ENCODE measurements around the gene MBOAT2. TPM values are rescaled to one million over a fixed set of nuclear protein-coding genes. Genes with fewer than 3 reads are reported as not detected.

MBOAT2 gene
- total RNA-seq, 1 experiment from 2014 or later, result 30.7 TPM

DNA sequence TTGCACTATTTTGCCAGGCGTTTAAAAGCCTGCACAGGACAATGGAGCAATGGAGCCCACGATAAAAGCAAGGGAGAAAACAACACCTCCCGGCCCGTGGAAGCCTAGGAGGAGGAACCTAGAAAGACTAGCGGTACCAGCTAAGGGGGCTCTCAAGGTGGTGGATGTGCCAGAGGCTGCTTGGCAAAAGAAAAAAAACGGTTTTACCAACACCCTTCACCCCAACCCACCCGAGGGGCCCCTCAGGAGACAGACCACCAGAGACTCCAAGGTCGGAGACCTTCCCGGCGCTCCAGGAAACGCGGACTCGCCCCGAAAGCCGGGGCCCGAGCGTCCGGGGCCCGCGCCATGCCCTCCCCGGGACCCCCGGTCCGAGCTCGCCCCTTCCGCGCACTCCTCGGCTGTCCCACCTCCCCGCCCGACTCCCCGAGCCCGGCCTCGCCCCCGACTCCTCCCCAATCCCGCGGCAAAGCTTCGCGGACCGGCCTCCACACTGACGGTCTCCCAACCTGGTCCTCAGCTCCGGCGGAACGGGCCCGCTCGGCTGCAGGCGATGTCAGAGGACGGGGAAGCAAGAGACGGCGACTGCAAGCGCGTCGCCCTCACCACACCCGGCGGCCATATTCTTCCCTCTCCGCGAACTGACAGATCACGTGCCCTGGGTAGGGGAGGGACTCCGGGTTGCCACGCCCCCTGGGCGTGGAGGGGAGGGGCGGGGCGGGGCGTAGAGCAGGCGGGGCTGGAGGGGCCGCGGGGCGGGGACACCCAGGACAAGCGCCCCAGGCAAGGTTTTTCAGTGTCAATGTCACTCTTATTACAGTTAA, 166.3 kb downstream of the MBOAT2 start, which contains the start of gene KIDINS220:
KIDINS220 (minus strand) TSS at position 643 of the 824 bp plus-strand sequence. CDS start 10,520 bp downstream, outside the sequence.
- Histone ChIP-seq H3K27ac (ENCODE audit: low read length) (no peak within 1 kb of the TSS), H3F3A (ENCODE audit: low read length, unreplicated experiment) (no peaks in the 10 kb centered on the region), H3K79me2 (ENCODE audit: low read length) (peaks cover 52% of the 10 kb centered on the region), H4K20me1 (ENCODE audit: low read length) (0 out of 2 replicates have a peak, but pooled peaks cover 6% of the 10 kb centered on the region), H3K9me3 (ENCODE audit: low read length) (no peaks in the 10 kb centered on the region), H3K36me3 (ENCODE audit: low read depth, low read length) (no peaks in the 10 kb centered on the region), H2AFZ (ENCODE audit: low read length) (peak within 1 kb of the TSS; percentile 61), H3K27me3 (ENCODE audit: low read length) (no peaks in the 10 kb centered on the region), H3K4me3 (ENCODE audit: low read length) (peak within 1 kb of the TSS; percentile 82), H3K4me1 (ENCODE audit: insufficient read depth, low read length) (peaks cover 13% of the 10 kb centered on the region), H3K9ac (ENCODE audit: low read length) (peak within 1 kb of the TSS; percentile 84), H3K9me2 (replicated peaks; ENCODE audit: low read length) (no peaks in the 10 kb centered on the region), H3K4me2 (ENCODE audit: low read length) (peak within 1 kb of the TSS; percentile 93)
- POLR2A ChIA-PET (ENCODE audit: unreplicated experiment), result no interaction called here
- intact Hi-C loops (cut with micrococcal nuclease), result no loop called here
- TF ChIP-seq EZH2 (IDR thresholded peaks at IDR 0.05; ENCODE audit: low read length, unreplicated experiment) (no peak), EZH2phosphoT487 (IDR thresholded peaks at IDR 0.05; ENCODE audit: borderline replicate concordance, low read length) (no peak)
- TF ChIP-seq, protein P1, sequence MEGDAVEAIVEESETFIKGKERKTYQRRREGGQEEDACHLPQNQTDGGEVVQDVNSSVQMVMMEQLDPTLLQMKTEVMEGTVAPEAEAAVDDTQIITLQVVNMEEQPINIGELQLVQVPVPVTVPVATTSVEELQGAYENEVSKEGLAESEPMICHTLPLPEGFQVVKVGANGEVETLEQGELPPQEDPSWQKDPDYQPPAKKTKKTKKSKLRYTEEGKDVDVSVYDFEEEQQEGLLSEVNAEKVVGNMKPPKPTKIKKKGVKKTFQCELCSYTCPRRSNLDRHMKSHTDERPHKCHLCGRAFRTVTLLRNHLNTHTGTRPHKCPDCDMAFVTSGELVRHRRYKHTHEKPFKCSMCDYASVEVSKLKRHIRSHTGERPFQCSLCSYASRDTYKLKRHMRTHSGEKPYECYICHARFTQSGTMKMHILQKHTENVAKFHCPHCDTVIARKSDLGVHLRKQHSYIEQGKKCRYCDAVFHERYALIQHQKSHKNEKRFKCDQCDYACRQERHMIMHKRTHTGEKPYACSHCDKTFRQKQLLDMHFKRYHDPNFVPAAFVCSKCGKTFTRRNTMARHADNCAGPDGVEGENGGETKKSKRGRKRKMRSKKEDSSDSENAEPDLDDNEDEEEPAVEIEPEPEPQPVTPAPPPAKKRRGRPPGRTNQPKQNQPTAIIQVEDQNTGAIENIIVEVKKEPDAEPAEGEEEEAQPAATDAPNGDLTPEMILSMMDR (conservative IDR thresholded peaks at IDR 0.05; ENCODE audit: low read depth, low read length), result no peak
- DNase-seq (peak; percentile 86), ATAC-seq (peak; percentile 83)
- BruUV-seq (replicated peaks), result TSS peak; percentile 40
- CTCF ChIA-PET, result no interaction called here

DNA sequence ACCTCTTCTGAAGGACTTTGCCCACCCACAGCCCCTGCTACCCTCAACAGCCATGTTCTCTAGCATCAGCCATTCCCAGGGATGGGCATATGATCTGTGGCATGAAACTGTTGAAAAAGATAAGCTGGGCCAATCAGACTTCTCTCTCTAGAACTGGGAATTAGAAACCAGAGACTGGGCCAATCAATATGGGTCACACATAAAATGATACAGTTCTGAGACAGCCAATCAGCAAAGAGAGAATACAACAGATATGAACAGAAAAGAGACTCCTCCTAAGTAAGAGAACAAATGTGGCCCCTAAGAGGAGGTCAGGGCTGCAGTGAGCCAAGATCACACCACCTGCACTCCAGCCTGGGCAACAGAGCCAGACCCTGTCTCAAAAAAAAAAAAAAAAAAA, 168.2 kb downstream of the MBOAT2 start:
- DNase-seq, result no peak
- no TSS peak for BruUV-seq (replicated peaks)
- ChIA-PET POLR2A (ENCODE audit: unreplicated experiment) (no interaction called here), CTCF (no interaction called here)
- Histone ChIP-seq H4K20me1 (ENCODE audit: low read length) (peaks cover 6% of the 10 kb centered on the region; the same call in 1 of the 2 replicates), H3K27ac (ENCODE audit: low read length) (no peak overlapping the region), H2AFZ (ENCODE audit: low read length) (no peak overlapping the region), H3K4me3 (ENCODE audit: low read length) (peak overlapping the region; percentile 82; the same call in 1 of the 2 replicates), H3F3A (ENCODE audit: low read length, unreplicated experiment) (no peaks in the 10 kb centered on the region), H3K27me3 (ENCODE audit: low read length) (no peaks in the 10 kb centered on the region), H3K9me3 (ENCODE audit: low read length) (no peaks in the 10 kb centered on the region), H3K4me2 (ENCODE audit: low read length) (peak overlapping the region; percentile 93), H3K4me1 (ENCODE audit: insufficient read depth, low read length) (peaks cover 13% of the 10 kb centered on the region), H3K36me3 (ENCODE audit: low read depth, low read length) (no peaks in the 10 kb centered on the region), H3K9ac (ENCODE audit: low read length) (no peak overlapping the region), H3K79me2 (ENCODE audit: low read length) (peaks cover 69% of the 10 kb centered on the region), H3K9me2 (replicated peaks; ENCODE audit: low read length) (no peaks in the 10 kb centered on the region)
- intact Hi-C loops (cut with micrococcal nuclease), result no loop called here
- TF ChIP-seq EZH2phosphoT487 (IDR thresholded peaks at IDR 0.05; ENCODE audit: borderline replicate concordance, low read length) (no peak), EZH2 (IDR thresholded peaks at IDR 0.05; ENCODE audit: low read length, unreplicated experiment) (no peak)
- TF ChIP-seq, protein P1 (conservative IDR thresholded peaks at IDR 0.05; ENCODE audit: low read depth, low read length), result no peak
- no peak for ATAC-seq

DNA sequence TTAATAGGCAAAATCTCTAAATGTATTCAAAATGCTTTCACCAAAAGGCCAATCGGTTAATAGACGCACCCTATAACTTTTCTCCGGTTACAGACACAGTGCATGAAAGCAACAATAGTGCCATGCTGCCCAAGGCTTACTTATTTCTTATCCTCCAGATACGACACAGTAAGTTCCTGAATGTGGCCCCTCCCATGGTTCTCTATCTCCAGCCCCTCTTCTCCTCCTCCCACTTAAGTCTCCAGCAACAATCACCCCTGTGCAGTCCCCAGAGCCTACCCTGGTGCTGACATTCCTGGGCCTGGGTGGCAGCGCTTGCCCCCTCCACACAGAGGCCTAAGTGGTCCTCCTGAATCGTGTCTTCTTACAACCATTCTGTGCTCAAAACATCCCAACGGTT, 169.6 kb downstream of the MBOAT2 start:
- peaks cover 80% of the 10 kb centered on the region for H3K79me2 ChIP-seq (ENCODE audit: low read length)
- no peaks in the 10 kb centered on the region for H3K36me3 ChIP-seq (ENCODE audit: low read depth, low read length)
- no peak overlapping the region for H3K9ac ChIP-seq (ENCODE audit: low read length)
- H3K4me2 ChIP-seq (ENCODE audit: low read length), result no peak overlapping the region
- H4K20me1 ChIP-seq (ENCODE audit: low read length), result peaks cover 6% of the 10 kb centered on the region; the same call in 1 of the 2 replicates
- H3K4me3 ChIP-seq (ENCODE audit: low read length), result no peak overlapping the region
- no peak for ATAC-seq
- H3K27me3 ChIP-seq (ENCODE audit: low read length), result no peaks in the 10 kb centered on the region
- POLR2A ChIA-PET (ENCODE audit: unreplicated experiment), result no interaction called here
- peaks cover 13% of the 10 kb centered on the region for H3K4me1 ChIP-seq (ENCODE audit: insufficient read depth, low read length)
- CTCF ChIA-PET, result no interaction called here
- DNase-seq, result no peak
- TF ChIP-seq, protein P1 (conservative IDR thresholded peaks at IDR 0.05; ENCODE audit: low read depth, low read length), result no peak
- TF ChIP-seq EZH2 (IDR thresholded peaks at IDR 0.05; ENCODE audit: low read length, unreplicated experiment) (no peak), EZH2phosphoT487 (IDR thresholded peaks at IDR 0.05; ENCODE audit: borderline replicate concordance, low read length) (no peak)
- H3K9me3 ChIP-seq (ENCODE audit: low read length), result no peaks in the 10 kb centered on the region
- no peak overlapping the region for H2AFZ ChIP-seq (ENCODE audit: low read length)
- H3F3A ChIP-seq (ENCODE audit: low read length, unreplicated experiment), result no peaks in the 10 kb centered on the region
- no peaks in the 10 kb centered on the region for H3K9me2 ChIP-seq (replicated peaks; ENCODE audit: low read length)
- intact Hi-C loops (cut with micrococcal nuclease), result no loop called here
- no TSS peak for BruUV-seq (replicated peaks)
- no peak overlapping the region for H3K27ac ChIP-seq (ENCODE audit: low read length)
